ENCODE results near the gene CLTCL1.
"Not testable (repeated sequence)": the region's sequence is repeated elsewhere in the genome, so short reads cannot be mapped to it uniquely, and the experiment has no call there.

The CLTCL1 gene

DNA sequence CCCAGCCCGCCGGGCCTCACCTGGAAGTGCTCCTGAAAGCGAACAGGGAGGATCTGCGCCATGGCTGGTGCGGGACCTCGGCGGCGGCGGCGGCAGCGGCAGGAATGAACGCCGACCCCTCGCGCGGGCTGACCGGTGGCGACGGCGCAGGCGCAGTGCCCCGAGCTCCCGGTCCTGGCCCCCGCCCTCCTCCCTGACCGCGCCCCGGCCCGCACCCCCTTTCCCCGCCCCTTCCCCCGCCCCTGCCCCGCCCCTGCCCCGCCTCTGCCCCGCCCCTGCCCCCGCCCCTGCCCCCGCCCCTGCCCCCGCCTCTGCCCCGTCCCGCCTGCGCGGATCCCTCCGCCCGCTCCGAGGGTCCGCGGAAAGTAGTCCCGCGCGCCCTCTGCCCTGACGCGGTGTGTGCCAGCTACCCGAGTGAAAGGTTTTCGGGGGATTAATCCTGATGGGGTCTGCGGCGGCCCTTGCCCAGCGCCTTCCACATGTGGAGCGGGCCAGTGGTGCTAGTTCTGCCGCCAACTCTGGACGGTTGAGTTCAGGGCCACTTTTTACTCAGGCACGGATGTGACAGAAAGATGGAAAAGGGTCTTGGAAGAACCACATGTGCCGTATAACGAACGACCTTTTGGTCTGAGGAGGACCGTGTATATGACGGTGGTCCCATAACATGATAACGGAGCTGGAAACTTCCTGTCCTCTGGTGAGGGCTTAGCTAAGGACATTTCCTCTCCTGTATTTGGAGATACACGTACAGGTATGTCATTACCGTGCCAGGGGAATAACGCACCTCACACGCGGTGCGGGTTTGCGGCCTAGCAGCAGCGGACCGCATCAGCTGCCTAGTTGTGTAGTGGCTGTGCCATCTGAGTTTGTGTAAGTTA lies at the start of gene CLTCL1:
CLTCL1 (minus strand) TSS at position 140 of the 878 bp plus-strand sequence; CDS start at position 62, 78 bp downstream.
- Histone ChIP-seq H3K4me3 (ENCODE audit: low read depth in 1 of 5, low read length in 5 of 5) (peak within 1 kb of the TSS; percentile 72 to 88 (median 85)), H3K9ac (ENCODE audit: low read length in 5 of 5) (peak within 1 kb of the TSS in 4 of 5 donors; percentile 75 to 85 (median 80)), H3K27me3 (ENCODE audit: control insufficient read depth in 5 of 5, insufficient read depth in 4 of 5, low read length in 5 of 5) (no peaks in the 10 kb centered on the region), H3K4me1 (ENCODE audit: control insufficient read depth in 5 of 5, insufficient read depth in 5 of 5, low read length in 5 of 5) (peaks cover 5 to 28% (median 24%) of the 10 kb centered on the region in 5 donors), H3K27ac (ENCODE audit: low read depth, low read length) (peak within 1 kb of the TSS; percentile 35), H3K9me3 (ENCODE audit: control insufficient read depth in 5 of 5, low read length in 5 of 5) (no peaks in the 10 kb centered on the region), H3K36me3 (ENCODE audit: control insufficient read depth in 5 of 5, insufficient read depth in 5 of 5, low read length in 5 of 5) (peaks cover 0 to 3% (median 0%) of the 10 kb centered on the region in 5 donors)

DNA sequence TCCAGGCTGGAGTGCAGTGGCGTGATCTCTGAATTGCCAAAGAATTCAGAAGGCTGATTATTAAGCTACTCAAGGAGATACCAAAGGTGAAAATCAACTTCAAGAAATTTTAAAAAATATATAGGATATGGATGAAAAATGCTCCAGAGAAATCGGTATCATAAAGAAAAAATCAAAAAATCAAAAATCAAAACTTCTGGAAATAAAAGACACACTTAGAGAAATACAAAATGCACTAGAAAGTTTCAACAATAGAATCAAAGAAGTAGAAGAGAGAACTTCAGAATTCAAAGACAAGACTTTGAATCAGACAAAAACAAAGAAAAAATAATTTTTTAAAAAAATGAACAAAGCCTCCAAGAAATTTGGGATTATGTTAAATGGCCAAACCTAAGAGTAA lies 45.6 kb upstream of the CLTCL1 start:
- H3K9me3 ChIP-seq (ENCODE audit: control insufficient read depth in 5 of 5, low read length in 5 of 5) = peaks cover 5 to 26% (median 18%) of the 10 kb centered on the region in 5 donors
- H3K4me1 ChIP-seq (ENCODE audit: control insufficient read depth in 5 of 5, insufficient read depth in 5 of 5, low read length in 5 of 5) = no peaks in the 10 kb centered on the region
- H3K4me3 ChIP-seq (ENCODE audit: low read depth in 1 of 5, low read length in 5 of 5) = no peak overlapping the region
- H3K27ac ChIP-seq (ENCODE audit: low read depth, low read length) = no peak overlapping the region
- H3K27me3 ChIP-seq (ENCODE audit: control insufficient read depth in 5 of 5, insufficient read depth in 4 of 5, low read length in 5 of 5) = no peaks in the 10 kb centered on the region
- no peak overlapping the region for H3K9ac ChIP-seq (ENCODE audit: low read length in 5 of 5)
- peaks cover 20 to 50% (median 34%) of the 10 kb centered on the region in 5 donors for H3K36me3 ChIP-seq (ENCODE audit: control insufficient read depth in 5 of 5, insufficient read depth in 5 of 5, low read length in 5 of 5)

DNA sequence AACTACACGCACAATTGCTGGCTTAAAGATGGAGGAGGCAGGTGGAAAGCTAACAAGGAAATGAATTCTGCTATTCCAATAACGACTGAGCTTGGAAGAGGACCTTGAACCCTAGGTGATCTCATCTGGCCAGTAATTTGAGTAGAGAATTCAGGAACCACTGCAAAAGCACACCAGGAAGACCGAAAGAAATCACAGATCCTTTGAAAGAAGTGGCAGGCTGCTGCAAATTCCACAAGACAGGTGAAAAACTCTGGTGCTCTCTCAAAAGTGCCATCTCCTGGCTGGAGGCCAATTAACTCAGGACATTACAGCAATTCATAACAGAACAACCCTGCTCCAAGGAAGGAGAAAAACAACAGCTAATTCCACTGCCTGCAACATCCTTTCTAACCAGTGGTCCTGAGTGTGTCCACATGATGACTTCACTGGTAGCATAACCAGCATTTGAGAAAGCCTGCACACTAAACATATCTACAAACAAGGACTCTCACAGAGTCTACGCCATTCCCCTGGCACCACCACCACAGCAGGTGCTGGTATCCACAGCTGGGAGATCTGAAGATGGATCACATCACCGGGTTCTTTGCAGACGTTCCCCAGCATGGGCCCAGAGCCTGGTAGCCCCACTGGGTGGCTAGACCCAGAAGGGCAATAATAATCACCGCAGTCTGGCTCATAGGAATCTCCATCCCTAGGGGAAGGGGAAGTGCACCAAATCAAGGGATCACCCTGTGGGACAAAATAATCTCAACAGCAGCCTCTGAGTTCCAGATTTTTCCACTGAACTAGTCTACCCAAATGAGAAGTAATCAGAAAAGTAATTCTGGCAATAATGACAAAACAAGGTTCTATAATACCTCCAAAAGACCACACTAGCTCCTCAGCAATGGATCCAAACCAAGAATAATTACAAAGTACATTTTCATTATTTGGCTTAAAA lies 44.9 kb upstream of the CLTCL1 start:
- no peaks in the 10 kb centered on the region for H3K4me1 ChIP-seq (ENCODE audit: control insufficient read depth in 5 of 5, insufficient read depth in 5 of 5, low read length in 5 of 5)
- H3K36me3 ChIP-seq (ENCODE audit: control insufficient read depth in 5 of 5, insufficient read depth in 5 of 5, low read length in 5 of 5) = peaks cover 28 to 53% (median 34%) of the 10 kb centered on the region in 5 donors
- peak overlapping the region in 3 of 5 donors; percentile 0 to 6 (median 1) for H3K4me3 ChIP-seq (ENCODE audit: low read depth in 1 of 5, low read length in 5 of 5)
- H3K27ac ChIP-seq (ENCODE audit: low read depth, low read length) = no peak overlapping the region
- H3K27me3 ChIP-seq (ENCODE audit: control insufficient read depth in 5 of 5, insufficient read depth in 4 of 5, low read length in 5 of 5) = no peaks in the 10 kb centered on the region
- H3K9ac ChIP-seq (ENCODE audit: low read length in 5 of 5) = no peak overlapping the region
- H3K9me3 ChIP-seq (ENCODE audit: control insufficient read depth in 5 of 5, low read length in 5 of 5) = peaks cover 5 to 26% (median 18%) of the 10 kb centered on the region in 5 donors

DNA sequence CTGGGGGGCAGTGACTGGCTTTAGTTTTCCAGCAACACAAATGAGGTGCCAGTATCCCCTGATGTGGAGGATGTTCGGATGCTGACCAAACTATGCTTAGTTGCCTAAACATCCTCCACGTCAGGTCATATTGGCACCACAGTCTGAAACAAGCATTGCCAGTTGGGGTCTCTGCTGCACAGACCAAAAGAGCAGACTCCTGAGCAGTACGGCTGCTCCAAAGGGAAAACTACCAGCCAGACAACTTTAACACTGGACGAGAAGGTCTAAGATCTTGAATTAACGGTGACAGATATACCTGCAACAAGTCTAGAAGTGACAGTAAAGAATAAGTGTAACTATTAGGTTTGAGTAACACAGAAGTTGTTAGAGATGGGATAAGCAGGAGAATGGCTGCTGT lies 40.5 kb upstream of the CLTCL1 start:
- H3K4me3 ChIP-seq (ENCODE audit: low read depth in 1 of 5, low read length in 5 of 5) = no peak overlapping the region
- no peak overlapping the region for H3K27ac ChIP-seq (ENCODE audit: low read depth, low read length)
- H3K36me3 ChIP-seq (ENCODE audit: control insufficient read depth in 5 of 5, insufficient read depth in 5 of 5, low read length in 5 of 5) = peaks cover 24 to 60% (median 46%) of the 10 kb centered on the region in 5 donors
- H3K4me1 ChIP-seq (ENCODE audit: control insufficient read depth in 5 of 5, insufficient read depth in 5 of 5, low read length in 5 of 5) = no peaks in the 10 kb centered on the region
- H3K27me3 ChIP-seq (ENCODE audit: control insufficient read depth in 5 of 5, insufficient read depth in 4 of 5, low read length in 5 of 5) = no peaks in the 10 kb centered on the region
- H3K9me3 ChIP-seq (ENCODE audit: control insufficient read depth in 5 of 5, low read length in 5 of 5) = peaks cover 3 to 18% (median 13%) of the 10 kb centered on the region in 5 donors
- H3K9ac ChIP-seq (ENCODE audit: low read length in 5 of 5) = no peak overlapping the region

DNA sequence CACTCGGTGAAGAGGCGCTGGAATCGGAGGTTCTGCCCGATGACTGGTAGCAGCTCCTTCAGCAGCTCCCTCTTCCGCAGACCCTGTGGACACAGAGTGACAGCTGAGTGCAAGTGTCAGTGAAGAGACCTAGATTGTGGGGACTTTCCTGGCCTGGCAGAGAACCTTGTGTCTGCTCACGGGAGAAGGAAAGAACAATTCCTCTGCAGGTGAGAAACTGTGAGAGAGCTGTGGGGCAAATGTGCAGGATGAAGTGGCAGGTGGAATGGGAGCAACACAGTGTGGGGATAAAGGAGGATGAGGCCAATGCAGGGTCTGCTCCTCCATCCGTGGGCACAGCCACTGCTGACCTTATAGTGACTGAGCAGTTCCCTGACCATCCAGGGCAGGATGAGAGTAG lies 40.0 kb upstream of the CLTCL1 start:
- Histone ChIP-seq H3K9ac (ENCODE audit: low read length in 5 of 5) (no peak overlapping the region), H3K36me3 (ENCODE audit: control insufficient read depth in 5 of 5, insufficient read depth in 5 of 5, low read length in 5 of 5) (peaks cover 24 to 56% (median 42%) of the 10 kb centered on the region in 5 donors), H3K9me3 (ENCODE audit: control insufficient read depth in 5 of 5, low read length in 5 of 5) (peaks cover 3 to 16% (median 9%) of the 10 kb centered on the region in 5 donors), H3K27me3 (ENCODE audit: control insufficient read depth in 5 of 5, insufficient read depth in 4 of 5, low read length in 5 of 5) (no peaks in the 10 kb centered on the region), H3K27ac (ENCODE audit: low read depth, low read length) (no peak overlapping the region), H3K4me1 (ENCODE audit: control insufficient read depth in 5 of 5, insufficient read depth in 5 of 5, low read length in 5 of 5) (no peaks in the 10 kb centered on the region), H3K4me3 (ENCODE audit: low read depth in 1 of 5, low read length in 5 of 5) (no peak overlapping the region)

DNA sequence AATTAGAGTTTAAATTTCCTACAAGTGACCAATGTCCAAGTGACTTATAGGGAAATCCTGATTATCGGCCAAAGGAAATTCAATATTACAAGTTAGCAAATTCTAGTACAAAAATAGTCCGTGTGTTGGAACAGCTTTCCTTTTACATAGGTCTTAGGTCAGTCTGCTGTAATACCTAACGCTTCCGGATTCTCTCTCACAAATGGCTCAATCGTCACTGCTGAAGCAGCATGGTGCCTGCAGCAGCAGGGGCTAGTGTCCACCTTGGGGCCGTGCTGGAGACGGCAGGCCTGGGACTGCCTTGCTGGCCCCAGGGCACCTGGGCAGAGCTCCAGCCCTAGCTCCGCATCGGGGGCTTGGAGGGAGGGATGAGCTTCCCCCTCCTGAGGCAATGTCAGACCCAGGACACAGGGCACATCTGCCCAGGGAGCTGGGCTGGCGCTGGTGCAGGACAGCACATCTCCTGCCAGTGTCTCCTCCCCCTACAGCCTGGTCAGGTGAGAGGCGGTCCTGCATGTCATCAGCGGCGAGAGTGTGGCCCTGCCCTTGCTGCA lies 39.4 kb upstream of the CLTCL1 start:
- no peak overlapping the region for H3K9ac ChIP-seq (ENCODE audit: low read length in 5 of 5)
- peaks cover 21 to 51% (median 37%) of the 10 kb centered on the region in 5 donors for H3K36me3 ChIP-seq (ENCODE audit: control insufficient read depth in 5 of 5, insufficient read depth in 5 of 5, low read length in 5 of 5)
- peaks cover 3 to 11% (median 7%) of the 10 kb centered on the region in 5 donors for H3K9me3 ChIP-seq (ENCODE audit: control insufficient read depth in 5 of 5, low read length in 5 of 5)
- H3K4me1 ChIP-seq (ENCODE audit: control insufficient read depth in 5 of 5, insufficient read depth in 5 of 5, low read length in 5 of 5) = no peaks in the 10 kb centered on the region
- H3K27me3 ChIP-seq (ENCODE audit: control insufficient read depth in 5 of 5, insufficient read depth in 4 of 5, low read length in 5 of 5) = no peaks in the 10 kb centered on the region
- no peak overlapping the region for H3K4me3 ChIP-seq (ENCODE audit: low read depth in 1 of 5, low read length in 5 of 5)
- H3K27ac ChIP-seq (ENCODE audit: low read depth, low read length) = no peak overlapping the region

DNA sequence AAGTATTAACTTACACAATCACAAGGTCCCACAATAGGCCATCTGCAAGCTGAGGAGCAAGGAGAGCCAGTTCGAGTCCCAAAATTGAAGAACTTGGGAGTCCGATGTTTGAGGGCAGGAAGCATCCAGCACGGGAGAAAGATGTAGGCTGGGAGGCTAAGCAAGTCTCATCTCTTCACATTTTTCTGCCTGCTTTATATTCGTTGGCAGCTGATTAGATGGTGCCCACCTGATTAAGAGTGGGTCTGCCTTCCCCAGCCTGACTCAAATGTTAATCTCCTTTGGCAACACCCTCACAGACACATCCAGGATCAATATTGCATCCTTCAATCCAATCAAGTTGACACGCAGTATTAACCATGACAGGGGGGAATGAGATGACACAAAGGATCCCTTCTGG lies 38.7 kb upstream of the CLTCL1 start:
- not testable (repeated sequence) for H3K9me3 ChIP-seq (ENCODE audit: control insufficient read depth in 5 of 5, low read length in 5 of 5); H3K4me1 ChIP-seq (ENCODE audit: control insufficient read depth in 5 of 5, insufficient read depth in 5 of 5, low read length in 5 of 5); H3K4me3 ChIP-seq (ENCODE audit: low read depth in 1 of 5, low read length in 5 of 5); H3K27me3 ChIP-seq (ENCODE audit: control insufficient read depth in 5 of 5, insufficient read depth in 4 of 5, low read length in 5 of 5); H3K9ac ChIP-seq (ENCODE audit: low read length in 5 of 5); H3K27ac ChIP-seq (ENCODE audit: low read depth, low read length)
- peaks cover 17 to 47% (median 35%) of the 10 kb centered on the region in 5 donors for H3K36me3 ChIP-seq (ENCODE audit: control insufficient read depth in 5 of 5, insufficient read depth in 5 of 5, low read length in 5 of 5)

DNA sequence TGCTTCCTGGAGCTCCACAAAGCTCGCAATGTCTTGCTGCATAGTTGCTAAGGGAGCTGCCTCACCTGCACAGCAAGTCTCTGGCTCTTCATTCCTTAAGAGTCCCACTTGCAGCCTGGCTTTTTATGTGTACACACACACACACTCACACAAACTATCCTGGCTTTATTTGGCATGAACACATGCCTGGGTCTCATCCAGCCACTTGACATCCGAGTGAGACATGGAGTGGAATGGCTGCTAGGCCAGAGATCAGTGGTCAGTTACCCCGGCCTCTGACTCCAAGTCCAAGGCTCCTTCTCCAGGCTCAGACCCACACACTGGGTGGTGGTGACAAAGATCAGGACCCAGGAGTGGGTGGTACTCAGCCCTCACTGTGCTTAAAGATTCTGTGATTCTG lies 37.9 kb upstream of the CLTCL1 start:
- Histone ChIP-seq H3K27me3 (ENCODE audit: control insufficient read depth in 5 of 5, insufficient read depth in 4 of 5, low read length in 5 of 5) (no peaks in the 10 kb centered on the region), H3K9me3 (ENCODE audit: control insufficient read depth in 5 of 5, low read length in 5 of 5) (peaks cover 3 to 10% (median 7%) of the 10 kb centered on the region in 5 donors), H3K36me3 (ENCODE audit: control insufficient read depth in 5 of 5, insufficient read depth in 5 of 5, low read length in 5 of 5) (peaks cover 13 to 41% (median 33%) of the 10 kb centered on the region in 5 donors), H3K4me3 (ENCODE audit: low read depth in 1 of 5, low read length in 5 of 5) (no peak overlapping the region), H3K4me1 (ENCODE audit: control insufficient read depth in 5 of 5, insufficient read depth in 5 of 5, low read length in 5 of 5) (no peaks in the 10 kb centered on the region), H3K9ac (ENCODE audit: low read length in 5 of 5) (no peak overlapping the region), H3K27ac (ENCODE audit: low read depth, low read length) (no peak overlapping the region)

DNA sequence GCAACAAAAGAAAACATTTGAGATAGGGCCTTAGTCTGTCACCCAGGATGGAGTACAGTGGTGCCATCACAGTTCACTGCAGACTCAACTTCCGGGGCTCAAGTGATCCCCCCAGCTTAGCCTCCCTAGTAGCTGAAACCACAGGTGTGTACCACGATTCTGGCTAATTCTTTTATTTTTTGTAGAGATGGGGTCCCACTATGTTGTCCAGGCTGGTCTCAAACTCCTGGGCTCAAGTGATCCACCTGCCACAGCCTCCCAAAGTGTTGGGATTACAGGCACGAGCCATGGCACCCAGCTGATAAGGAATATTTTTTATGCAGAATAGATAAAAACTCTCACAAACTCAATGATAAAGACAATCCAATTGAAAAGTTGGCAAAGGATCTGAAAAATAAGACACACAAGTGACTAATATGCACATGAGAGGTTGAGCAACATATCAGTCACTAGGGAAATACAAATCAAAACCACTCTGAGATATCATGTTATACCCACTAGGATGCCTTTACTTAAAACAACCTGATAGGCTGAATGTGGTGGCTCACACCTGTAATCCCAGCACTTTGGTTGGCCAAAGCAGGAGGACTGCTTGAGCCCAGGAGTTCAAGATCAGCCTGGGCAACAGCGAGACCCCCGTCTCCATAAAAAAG lies 33.9 kb upstream of the CLTCL1 start:
- H3K27ac ChIP-seq (ENCODE audit: low read depth, low read length) = no peak overlapping the region

More for the DNA sequence above, 33.9 kb upstream of the CLTCL1 start:
- no peaks in the 10 kb centered on the region for H3K4me1 ChIP-seq (ENCODE audit: control insufficient read depth in 5 of 5, insufficient read depth in 5 of 5, low read length in 5 of 5)
- H3K9ac ChIP-seq (ENCODE audit: low read length in 5 of 5) = no peak overlapping the region
- peaks cover 0 to 11% (median 0%) of the 10 kb centered on the region in 5 donors for H3K9me3 ChIP-seq (ENCODE audit: control insufficient read depth in 5 of 5, low read length in 5 of 5)
- peaks cover 2 to 16% (median 13%) of the 10 kb centered on the region in 5 donors for H3K36me3 ChIP-seq (ENCODE audit: control insufficient read depth in 5 of 5, insufficient read depth in 5 of 5, low read length in 5 of 5)
- no peaks in the 10 kb centered on the region for H3K27me3 ChIP-seq (ENCODE audit: control insufficient read depth in 5 of 5, insufficient read depth in 4 of 5, low read length in 5 of 5)
- H3K4me3 ChIP-seq (ENCODE audit: low read depth in 1 of 5, low read length in 5 of 5) = no peak overlapping the region

Data from subcutaneous abdominal adipose tissue (tissue), 5 donors.